RCC 7860 (cell line): ENCODE results near the gene TMEM183A.
A peak's percentile ranks its signal among the peaks of the same experiment; 100 is the strongest.

Experiments used
- DNase-seq: peaks from one replicate; pipeline ENCODE4 v3.0.0-alpha.2; 2015; ENCODE audit warnings: low spot score
- FAIRE-seq: peaks from 2 replicates; lab custom pipeline; 2012; peaks lifted over from hg19 to GRCh38; lab: Jason Lieb, UNC

TMEM183A gene

DNA sequence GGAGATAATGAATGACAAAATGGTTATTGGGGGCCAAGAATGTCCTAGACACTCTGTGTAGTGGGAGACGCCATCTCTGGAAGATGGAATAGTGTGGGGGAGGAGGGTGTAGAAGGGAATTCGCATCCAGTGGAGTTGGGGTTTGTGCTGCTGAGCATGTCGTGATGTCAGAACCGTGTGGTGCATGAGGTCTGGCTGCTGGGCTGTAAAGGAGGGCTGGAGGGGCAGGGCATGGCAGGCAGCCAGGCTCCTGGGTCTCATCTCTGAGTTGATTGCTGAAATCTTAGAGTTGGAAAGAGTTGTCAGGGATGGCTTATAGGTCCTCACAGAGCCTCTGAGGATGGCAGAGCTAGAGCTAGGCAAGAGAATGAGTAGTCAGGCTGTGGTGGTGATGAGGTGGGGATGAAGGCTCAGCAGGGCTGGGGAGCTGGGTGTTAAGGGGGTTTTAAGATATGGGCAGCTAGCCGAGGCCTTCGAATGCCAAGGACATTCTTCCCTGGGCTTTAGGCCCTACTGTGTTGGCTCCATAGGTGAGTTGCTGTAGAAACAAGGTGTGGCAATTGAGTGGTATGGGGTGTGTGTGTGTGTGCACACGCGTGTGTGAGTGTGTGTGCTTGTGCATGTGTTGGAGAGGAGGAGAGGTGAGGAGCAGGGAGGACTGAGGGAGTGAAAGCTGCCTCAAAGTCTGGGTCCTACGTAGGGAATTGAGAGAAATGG, 21.1 kb downstream of the TMEM183A start:
- FAIRE-seq (no peak), DNase-seq (no peak)

DNA sequence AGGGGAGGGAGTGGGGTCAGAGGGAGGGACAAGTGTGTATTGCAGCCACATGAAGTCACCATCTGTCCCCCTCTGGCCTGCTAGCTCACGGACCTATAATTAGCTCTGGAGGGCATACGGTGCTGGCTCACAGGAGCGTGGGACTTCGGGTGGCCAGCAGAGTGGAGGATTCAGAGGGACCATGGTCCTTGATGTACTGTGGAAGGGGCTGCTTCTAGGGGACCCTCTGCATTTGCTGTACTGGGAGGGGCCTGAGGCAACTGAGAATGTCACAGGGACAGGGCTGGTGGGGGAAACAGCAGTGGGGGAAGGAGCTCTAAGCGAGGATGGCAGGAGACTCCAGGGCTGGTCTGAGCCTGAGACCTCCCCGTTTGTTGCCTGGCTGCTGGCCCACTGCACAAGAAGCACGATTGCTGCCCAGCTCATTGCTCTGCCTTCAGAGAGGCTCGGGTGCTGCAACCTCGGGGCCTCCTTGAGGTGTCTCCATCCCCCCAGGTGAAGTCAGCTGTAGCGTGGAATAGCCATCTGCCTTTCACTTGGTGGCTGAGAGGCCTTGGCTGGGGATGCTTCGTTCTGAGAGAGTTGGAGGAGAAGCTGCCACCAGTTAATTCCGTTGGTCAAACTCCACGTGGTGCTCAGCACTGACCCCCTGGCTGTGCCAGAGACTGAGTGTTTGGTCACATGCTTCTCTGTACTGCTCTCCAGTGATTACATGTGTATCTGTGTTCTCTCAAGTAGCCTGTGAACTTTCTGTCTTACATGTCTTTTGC, 21.8 kb downstream of the TMEM183A start:
- no peak for FAIRE-seq

DNA sequence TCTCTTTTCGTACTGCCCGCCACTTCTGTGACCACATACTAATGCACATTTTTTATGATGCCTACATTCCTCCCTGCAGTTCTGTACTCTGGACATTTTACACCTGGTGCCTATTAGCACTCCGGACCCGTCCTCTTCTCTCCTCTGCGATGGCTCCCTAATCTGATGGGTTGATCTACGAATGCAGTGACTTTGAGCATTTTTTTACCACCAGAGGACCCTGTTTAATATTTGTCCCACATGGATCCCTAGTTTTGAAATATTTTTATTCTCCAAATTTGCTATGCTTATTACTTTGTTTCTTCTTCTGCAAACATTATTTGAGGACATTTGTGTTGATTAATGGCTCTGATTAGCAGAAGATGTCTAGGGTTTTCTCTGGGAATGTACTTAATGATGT, 24.3 kb downstream of the TMEM183A start:
- no peak for FAIRE-seq
- no peak for DNase-seq

More for the DNA sequence above, 21.8 kb downstream of the TMEM183A start:
- no peak for DNase-seq

- no peak for DNase-seq
- FAIRE-seq = no peak
Observed at GRCh38 chr1:203033287-203033686, 26.1 kb downstream of the TMEM183A start.

- no peak for FAIRE-seq
- no peak for DNase-seq
Observed at GRCh38 chr1:203033917-203034316, 26.7 kb downstream of the TMEM183A start.

- no peak for DNase-seq
- no peak for FAIRE-seq
Observed at GRCh38 chr1:203034422-203035110, 27.4 kb downstream of the TMEM183A start.

GRCh38 chr1:203035111-203036000, 28.2 kb downstream of the TMEM183A start:
- DNase-seq = no peak
- FAIRE-seq = no peak

- FAIRE-seq (no peak), DNase-seq (no peak)
Observed at GRCh38 chr1:203036135-203036534, 29.0 kb downstream of the TMEM183A start.

DNA sequence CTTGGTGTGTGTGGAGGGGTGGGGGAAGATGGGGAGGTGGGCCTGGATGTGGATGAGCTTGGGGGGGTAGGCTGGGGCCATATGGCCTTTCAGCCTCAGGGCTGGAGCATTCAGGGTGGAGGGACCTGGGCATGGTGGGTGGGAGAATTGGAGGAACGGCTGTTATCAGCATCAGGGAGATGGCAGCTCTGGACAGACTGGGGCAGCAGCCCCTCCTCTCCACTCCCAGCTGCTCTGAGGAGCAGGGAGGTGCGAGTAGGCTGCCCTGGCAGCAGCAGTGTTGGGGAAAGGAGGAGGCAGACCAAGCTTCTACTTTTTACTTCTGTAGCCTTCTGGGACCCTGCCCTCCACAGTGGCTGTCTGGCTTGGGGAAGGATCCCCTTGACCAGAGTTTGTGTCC, 29.4 kb downstream of the TMEM183A start:
- no peak for DNase-seq
- no peak for FAIRE-seq

DNA sequence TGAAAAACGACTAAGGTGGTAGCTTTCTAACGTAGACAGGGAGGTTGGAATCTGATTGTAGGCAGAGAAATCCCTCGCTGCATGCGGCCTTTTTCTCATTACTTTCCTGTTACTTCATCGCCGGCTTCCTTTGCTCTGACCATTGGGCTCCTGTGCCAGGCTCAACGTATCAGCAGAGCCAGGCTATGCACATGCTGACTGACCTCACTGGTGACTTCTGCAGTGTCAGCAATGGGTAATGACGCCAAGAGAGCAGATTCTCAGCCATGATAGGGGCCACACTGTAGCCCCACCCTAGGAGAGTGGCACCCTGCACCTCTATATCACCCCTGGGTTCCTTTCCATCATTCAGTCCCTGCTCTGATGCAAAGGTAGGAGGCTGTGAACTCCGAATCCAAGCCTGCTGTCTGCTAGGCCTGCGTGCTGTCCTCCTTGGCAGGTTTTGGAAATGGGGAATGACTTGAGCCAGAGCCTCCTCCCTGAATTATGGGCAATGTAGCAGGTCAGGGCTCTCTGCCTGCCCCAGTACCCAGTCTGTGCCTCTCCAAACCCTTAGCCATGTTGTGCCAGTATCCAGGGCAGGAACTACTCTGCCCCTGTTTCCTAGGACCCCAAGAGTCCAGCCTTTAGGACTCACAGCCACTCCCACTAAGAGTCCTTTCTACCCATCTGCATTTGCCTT, 30.5 kb downstream of the TMEM183A start:
- no peak for DNase-seq
- no peak for FAIRE-seq

DNA sequence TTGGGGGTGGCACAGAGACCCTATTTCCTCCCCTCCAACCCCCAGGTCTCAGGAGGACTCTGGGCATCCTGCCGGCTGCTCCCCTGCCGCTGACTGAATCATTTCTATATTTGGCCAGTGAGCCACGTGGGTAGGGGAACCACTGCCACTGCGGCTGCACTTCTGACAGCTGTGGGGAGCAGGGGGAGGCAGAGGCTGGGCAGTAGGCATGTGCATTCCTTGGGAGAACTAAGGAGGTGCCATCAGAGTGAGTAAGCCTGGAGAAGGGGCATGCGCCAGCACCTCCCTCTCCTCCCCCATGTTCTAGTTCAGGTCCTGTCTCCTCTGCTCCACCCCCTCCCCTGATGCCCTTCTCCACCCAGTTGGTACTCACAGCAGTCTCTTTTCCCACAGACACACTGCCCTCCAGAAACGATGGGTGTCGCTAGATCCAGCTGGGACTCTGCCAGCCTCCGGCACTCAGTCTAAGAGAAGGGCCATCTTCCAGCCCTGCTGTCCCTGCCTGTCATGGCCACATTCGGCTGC, 31.1 kb downstream of the TMEM183A start:
- peak; percentile 95 for DNase-seq
- FAIRE-seq = peak; percentile 79

GRCh38 chr1:203038891-203039608, 31.9 kb downstream of the TMEM183A start:
- DNase-seq = peak; percentile 62
- FAIRE-seq = peak; percentile 15

DNA sequence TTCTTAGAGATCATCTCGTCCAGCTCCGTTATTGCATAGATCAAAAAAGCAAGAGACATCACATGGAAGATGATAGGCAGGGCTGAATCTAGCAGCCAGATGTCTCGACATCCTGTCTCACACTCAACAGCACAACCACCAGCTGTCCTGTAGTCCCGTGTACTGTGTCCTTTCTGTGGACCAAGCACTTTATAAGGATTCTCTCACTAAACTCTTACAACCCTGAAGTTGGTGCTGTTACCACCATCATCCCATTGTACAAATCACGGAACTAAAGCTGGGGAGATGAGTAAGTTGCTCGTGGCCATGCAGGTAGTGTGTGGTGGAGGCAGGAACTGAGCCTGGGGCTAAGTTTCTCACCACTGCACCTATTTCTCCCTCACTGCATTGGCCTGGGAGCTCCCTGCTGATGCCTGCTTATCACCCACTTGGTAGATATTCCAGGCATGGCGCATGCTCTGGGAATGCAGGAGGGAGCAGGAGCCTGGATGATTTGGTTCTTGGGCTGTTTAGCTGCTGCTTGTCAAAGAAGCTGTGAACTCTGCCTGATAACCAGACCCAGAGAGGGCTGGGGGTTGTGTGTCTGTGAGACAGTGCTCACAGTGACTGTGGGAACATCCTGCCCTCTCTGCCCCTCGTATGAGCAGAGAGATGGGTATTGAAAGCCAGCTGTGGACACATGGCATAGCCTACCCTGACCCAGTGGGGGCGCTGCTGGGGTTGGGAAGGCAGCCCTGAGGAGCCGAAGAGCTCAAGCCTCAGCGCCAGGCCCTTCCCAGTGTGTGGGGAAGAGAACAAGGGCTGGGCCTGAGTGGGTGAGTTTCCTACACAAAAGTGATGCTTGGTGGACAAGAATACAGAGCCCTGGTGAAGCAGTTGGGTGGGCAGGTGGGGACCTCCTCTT, 32.7 kb downstream of the TMEM183A start:
- FAIRE-seq (no peak), DNase-seq (no peak)

- FAIRE-seq (no peak), DNase-seq (no peak)
Observed at GRCh38 chr1:203040513-203041275, 33.5 kb downstream of the TMEM183A start.

- no peak for FAIRE-seq
- DNase-seq = no peak
Observed at GRCh38 chr1:203041351-203041932, 34.3 kb downstream of the TMEM183A start.

DNA sequence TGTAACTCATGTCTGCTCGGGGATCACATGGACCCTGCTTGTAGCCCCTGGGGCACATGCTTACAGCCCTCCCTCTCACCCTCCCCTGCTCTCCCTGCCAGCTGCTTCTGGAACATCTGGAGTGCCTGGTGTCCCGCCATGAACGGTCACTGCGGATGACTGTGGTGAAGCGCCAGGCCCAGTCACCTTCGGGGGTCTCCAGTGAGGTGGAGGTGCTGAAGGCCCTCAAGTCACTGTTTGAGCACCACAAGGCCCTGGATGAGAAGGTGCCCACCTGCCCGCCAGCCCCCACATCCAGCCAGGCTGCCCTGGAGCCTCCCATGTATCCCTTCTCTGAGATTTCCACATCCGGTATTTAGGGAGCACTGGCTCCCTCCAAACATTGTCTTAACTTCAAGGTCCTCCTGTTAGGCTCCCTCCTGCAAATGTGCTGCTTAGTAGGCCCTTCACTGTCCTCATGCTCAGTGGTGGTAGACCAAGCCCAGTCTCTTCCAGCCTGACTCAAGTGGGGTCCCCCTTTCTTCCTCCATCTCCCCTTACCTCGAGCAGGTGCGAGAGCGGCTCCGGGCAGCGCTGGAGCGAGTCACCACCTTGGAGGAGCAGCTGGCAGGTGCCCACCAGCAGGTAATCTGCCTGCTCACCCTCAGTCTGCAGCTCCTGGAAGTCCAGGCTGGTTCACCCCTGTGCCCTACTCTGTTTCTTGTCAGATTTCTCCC, 36.8 kb downstream of the TMEM183A start:
- FAIRE-seq (no peak), DNase-seq (no peak)
